Measurements from ENCODE around the gene FAM107B. TPM values are rescaled to one million over a fixed set of nuclear protein-coding genes. Genes with fewer than 3 reads are reported as not detected.

The FAM107B gene
- total RNA-seq, 1 donor from 2014 or later, result 156 TPM

DNA sequence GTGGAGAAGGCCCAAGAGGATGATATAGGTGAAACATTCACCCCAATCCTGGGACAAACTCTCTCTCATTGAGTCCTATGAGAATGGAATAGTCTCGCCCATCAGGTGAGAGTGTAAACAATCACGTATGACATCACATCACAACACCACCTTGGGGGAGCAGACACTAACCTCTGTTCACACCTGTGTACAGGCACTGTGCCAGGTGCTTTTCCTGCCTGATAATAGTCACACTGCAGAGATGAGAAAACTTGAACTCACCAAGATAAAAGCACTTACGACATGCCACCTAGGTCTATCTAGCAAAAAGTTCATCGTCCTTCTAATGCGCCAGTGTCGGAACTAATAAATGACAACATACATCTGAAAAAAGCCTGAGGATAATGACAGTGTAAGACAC, 187.8 kb downstream of the FAM107B start:
- no peaks in the 10 kb centered on the region for H3K27me3 Mint-ChIP-seq (ENCODE audit: insufficient read depth)
- H3K4me3 Mint-ChIP-seq, result peak overlapping the region; percentile 63
- no peaks in the 10 kb centered on the region for H3K9me3 Mint-ChIP-seq
- peak overlapping the region; percentile 83 for H3K27ac Mint-ChIP-seq
- intact Hi-C loops (cut with micrococcal nuclease), result loop anchor here (1.0 to 5.0 kb wide), 3 partner anchors 15 to 370 kb away; partner anchors contain the start of gene MEIG1
- H3K36me3 Mint-ChIP-seq (ENCODE audit: low read depth), result peaks cover 48% of the 10 kb centered on the region
- peaks cover 97% of the 10 kb centered on the region for H3K4me1 Mint-ChIP-seq (ENCODE audit: low read depth)
- DNase-seq (ENCODE audit: low spot score), result no peak

DNA sequence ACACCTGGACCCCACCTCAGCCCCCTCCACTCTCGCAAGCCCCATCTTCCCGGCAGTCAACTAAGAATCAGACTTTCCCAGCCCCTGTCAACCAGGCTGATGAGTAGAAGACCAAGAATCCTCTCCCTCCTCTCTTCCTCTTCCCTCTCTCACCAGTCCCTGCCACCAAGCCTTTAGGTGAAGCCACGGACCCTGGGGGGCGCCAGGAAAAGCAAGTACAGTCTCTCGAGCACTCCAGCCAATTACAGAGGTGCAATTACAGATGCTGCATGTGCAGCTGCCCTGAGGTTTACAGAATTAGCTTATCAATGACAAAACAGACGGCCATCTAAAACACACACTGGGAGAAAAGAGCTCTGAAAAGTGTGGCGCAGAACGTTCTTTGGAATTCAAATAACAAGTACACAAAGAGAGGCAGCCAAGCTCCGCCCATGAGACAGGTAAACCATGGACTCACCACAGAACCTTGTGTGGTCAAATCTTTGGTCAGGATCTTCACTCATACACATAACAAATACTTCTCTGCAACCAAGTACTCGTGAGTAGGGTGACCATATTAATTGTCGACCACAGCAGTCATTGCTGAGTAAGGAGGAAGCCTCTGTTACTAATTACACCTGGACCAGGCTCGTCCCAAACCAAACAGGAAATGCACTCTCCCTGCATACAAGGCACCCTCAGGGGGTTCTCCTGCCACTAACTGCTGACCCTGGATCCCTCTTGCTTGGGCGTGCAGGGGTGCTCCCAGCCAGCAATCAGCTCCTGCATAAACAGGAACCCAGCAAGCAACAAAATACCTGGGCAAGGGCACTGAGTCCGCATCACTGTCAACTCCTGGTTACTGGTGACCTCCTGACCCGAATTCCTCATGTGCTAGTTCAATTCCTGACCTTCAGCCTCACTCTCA, 189.2 kb downstream of the FAM107B start:
- DNase-seq (ENCODE audit: low spot score), result no peak
- Mint-ChIP-seq H3K27ac (peak overlapping the region; percentile 89), H3K9me3 (no peaks in the 10 kb centered on the region), H3K36me3 (ENCODE audit: low read depth) (peaks cover 52% of the 10 kb centered on the region), H3K27me3 (ENCODE audit: insufficient read depth) (no peaks in the 10 kb centered on the region), H3K4me1 (ENCODE audit: low read depth) (peaks cover 93% of the 10 kb centered on the region), H3K4me3 (peak overlapping the region; percentile 61)
- intact Hi-C loops (cut with micrococcal nuclease), result loop anchor here (5.0 kb wide), 2 partner anchors 33 to 372 kb away; partner anchors contain the start of gene MEIG1

GRCh38 chr10:14584661-14585060, 190.0 kb downstream of the FAM107B start:
- H3K36me3 Mint-ChIP-seq (ENCODE audit: low read depth), result peaks cover 44% of the 10 kb centered on the region
- H3K27me3 Mint-ChIP-seq (ENCODE audit: insufficient read depth), result no peaks in the 10 kb centered on the region
- peaks cover 90% of the 10 kb centered on the region for H3K4me1 Mint-ChIP-seq (ENCODE audit: low read depth)
- DNase-seq (ENCODE audit: low spot score), result peak; percentile 45
- H3K9me3 Mint-ChIP-seq, result no peaks in the 10 kb centered on the region
- peak overlapping the region; percentile 48 for H3K4me3 Mint-ChIP-seq
- H3K27ac Mint-ChIP-seq, result peak overlapping the region; percentile 89
- intact Hi-C loops (cut with micrococcal nuclease), result loop anchor here (5.0 kb wide), 2 partner anchors 32 to 373 kb away; partner anchors contain the start of gene MEIG1

DNA sequence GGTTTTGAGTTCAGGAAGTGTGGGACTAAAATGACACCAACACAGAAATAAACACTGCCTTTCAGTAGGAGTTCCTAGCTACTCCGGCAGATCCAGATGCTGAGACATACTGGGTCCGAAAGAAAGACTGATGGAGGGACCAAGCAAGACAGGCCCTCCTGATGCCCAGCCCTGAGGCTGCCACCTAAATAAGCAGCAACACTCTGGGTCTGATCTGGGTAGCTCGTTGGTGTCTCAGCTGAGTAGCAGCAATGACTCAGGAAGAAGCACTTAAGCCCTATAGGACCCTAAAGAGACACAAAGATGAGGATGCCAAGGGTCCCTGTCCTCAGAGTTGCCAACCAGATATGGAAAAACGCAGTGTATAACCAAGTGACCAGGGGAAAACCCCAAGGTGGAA, 190.7 kb downstream of the FAM107B start:
- peaks cover 89% of the 10 kb centered on the region for H3K4me1 Mint-ChIP-seq (ENCODE audit: low read depth)
- H3K9me3 Mint-ChIP-seq, result no peaks in the 10 kb centered on the region
- H3K4me3 Mint-ChIP-seq, result peak overlapping the region; percentile 48
- H3K36me3 Mint-ChIP-seq (ENCODE audit: low read depth), result peaks cover 43% of the 10 kb centered on the region
- H3K27ac Mint-ChIP-seq, result peak overlapping the region; percentile 89
- DNase-seq (ENCODE audit: low spot score), result no peak
- intact Hi-C loops (cut with micrococcal nuclease), result loop anchor here (1.0 kb wide), 2 partner anchors 12 to 21 kb away; no protein-coding TSS in a partner anchor
- H3K27me3 Mint-ChIP-seq (ENCODE audit: insufficient read depth), result no peaks in the 10 kb centered on the region

DNA sequence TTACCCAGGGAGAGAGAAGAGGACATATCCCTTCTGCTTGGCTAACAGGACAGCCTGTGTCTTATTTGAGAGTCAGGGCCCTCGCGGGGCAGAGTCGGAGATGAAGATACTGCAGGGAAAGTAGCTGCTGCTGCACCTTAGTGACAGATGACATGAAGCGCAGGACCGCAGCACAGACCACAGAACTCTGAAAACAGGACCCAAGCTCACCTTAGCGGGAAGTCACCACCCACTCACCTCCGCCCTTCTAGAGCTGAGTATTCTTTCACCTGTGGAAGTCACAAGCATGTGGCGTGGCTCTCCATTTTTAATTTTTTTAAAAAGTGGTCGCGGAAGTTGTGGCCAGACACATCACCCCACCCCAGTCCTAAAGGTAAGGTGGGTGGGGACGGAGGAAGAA, 191.4 kb downstream of the FAM107B start:
- H3K4me3 Mint-ChIP-seq, result peak overlapping the region; percentile 48
- peak; percentile 79 for DNase-seq (ENCODE audit: low spot score)
- H3K27ac Mint-ChIP-seq, result peak overlapping the region; percentile 89
- intact Hi-C loops (cut with micrococcal nuclease), result loop anchor here (1.0 kb wide), 2 partner anchors 11 to 22 kb away; no protein-coding TSS in a partner anchor
- peaks cover 86% of the 10 kb centered on the region for H3K4me1 Mint-ChIP-seq (ENCODE audit: low read depth)
- H3K27me3 Mint-ChIP-seq (ENCODE audit: insufficient read depth), result no peaks in the 10 kb centered on the region
- peaks cover 46% of the 10 kb centered on the region for H3K36me3 Mint-ChIP-seq (ENCODE audit: low read depth)
- no peaks in the 10 kb centered on the region for H3K9me3 Mint-ChIP-seq

- Mint-ChIP-seq H3K9me3 (no peaks in the 10 kb centered on the region), H3K36me3 (ENCODE audit: low read depth) (peaks cover 39% of the 10 kb centered on the region), H3K27ac (peak overlapping the region; percentile 74)
Measured at GRCh38 chr10:14581553-14582321, 193.0 kb downstream of the FAM107B start.

DNA sequence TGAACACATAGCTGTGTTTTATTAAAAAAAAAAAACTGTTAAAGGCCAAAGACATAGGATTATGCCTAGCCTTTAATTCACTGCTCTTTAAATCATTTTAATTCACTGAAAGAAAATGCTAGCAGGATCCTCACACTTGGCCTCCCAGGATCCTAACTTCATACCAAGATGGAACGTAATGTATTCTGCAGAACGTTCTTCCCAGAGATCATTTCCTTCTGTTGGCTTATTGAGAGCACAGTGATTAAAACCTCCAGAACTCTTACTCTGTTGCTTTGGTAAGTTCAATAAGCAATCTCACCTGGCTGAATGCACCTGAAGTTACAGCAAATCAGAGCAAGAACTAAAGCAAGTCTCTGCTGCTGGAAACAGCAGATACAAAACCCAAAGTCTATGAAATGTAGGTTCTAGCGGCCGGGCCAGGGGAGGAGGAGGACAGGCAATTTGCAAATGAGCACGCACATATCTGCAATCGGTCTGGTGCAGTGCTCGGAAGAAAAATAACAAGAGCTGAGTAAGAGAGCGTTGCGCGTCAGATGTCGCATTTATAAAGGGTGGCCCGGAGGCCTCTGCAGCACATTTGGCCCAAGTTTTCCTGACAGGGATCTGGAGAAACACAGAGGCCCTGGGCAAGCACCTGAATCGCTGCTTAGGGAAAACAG, 193.9 kb downstream of the FAM107B start:
- H3K36me3 Mint-ChIP-seq (ENCODE audit: low read depth), result peaks cover 32% of the 10 kb centered on the region

More at GRCh38 chr10:14581553-14582321, 193.0 kb downstream of the FAM107B start:
- no peaks in the 10 kb centered on the region for H3K27me3 Mint-ChIP-seq (ENCODE audit: insufficient read depth)
- no peak for DNase-seq (ENCODE audit: low spot score)
- peaks cover 77% of the 10 kb centered on the region for H3K4me1 Mint-ChIP-seq (ENCODE audit: low read depth)
- H3K4me3 Mint-ChIP-seq, result no peak overlapping the region
- intact Hi-C loops (cut with micrococcal nuclease), result no loop called here

DNA sequence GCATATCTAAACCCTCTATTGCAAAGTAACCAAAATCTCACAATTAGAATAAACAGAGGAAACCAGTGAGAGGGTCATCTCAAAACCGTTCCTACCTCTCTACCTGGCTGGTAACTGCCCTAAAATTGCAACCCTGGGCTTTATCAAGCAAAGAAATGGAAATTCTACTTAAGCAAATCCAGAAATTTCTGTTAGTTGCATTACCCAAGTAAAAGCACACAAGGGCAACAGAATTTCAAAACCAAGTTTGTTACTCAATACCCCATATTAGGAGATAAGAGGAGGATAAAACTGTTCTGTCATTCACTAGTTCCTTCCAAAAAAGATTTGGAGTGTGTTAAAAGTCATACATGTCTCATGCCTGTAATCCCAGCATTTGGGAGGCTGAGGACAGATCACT, 195.3 kb downstream of the FAM107B start:
- DNase-seq (ENCODE audit: low spot score), result no peak
- Mint-ChIP-seq H3K4me3 (no peak overlapping the region), H3K27me3 (ENCODE audit: insufficient read depth) (no peaks in the 10 kb centered on the region), H3K36me3 (ENCODE audit: low read depth) (peaks cover 34% of the 10 kb centered on the region), H3K9me3 (no peaks in the 10 kb centered on the region), H3K4me1 (ENCODE audit: low read depth) (peaks cover 69% of the 10 kb centered on the region), H3K27ac (no peak overlapping the region)
- intact Hi-C loops (cut with micrococcal nuclease), result no loop called here

More for the DNA sequence above, 193.9 kb downstream of the FAM107B start:
- H3K27me3 Mint-ChIP-seq (ENCODE audit: insufficient read depth), result no peaks in the 10 kb centered on the region
- peak overlapping the region; percentile 62 for H3K27ac Mint-ChIP-seq
- H3K4me1 Mint-ChIP-seq (ENCODE audit: low read depth), result peaks cover 71% of the 10 kb centered on the region
- H3K9me3 Mint-ChIP-seq, result no peaks in the 10 kb centered on the region
- intact Hi-C loops (cut with micrococcal nuclease), result no loop called here
- DNase-seq (ENCODE audit: low spot score), result no peak
- H3K4me3 Mint-ChIP-seq, result no peak overlapping the region

GRCh38 chr10:14578060-14578952, 196.4 kb downstream of the FAM107B start:
- peaks cover 32% of the 10 kb centered on the region for H3K36me3 Mint-ChIP-seq (ENCODE audit: low read depth)
- H3K4me3 Mint-ChIP-seq, result no peak overlapping the region
- DNase-seq (ENCODE audit: low spot score), result no peak
- H3K27ac Mint-ChIP-seq, result no peak overlapping the region
- H3K4me1 Mint-ChIP-seq (ENCODE audit: low read depth), result peaks cover 68% of the 10 kb centered on the region
- H3K9me3 Mint-ChIP-seq, result no peaks in the 10 kb centered on the region
- intact Hi-C loops (cut with micrococcal nuclease), result no loop called here
- no peaks in the 10 kb centered on the region for H3K27me3 Mint-ChIP-seq (ENCODE audit: insufficient read depth)

GRCh38 chr10:14574885-14575284, 199.8 kb downstream of the FAM107B start:
- no peaks in the 10 kb centered on the region for H3K27me3 Mint-ChIP-seq (ENCODE audit: insufficient read depth)
- H3K4me1 Mint-ChIP-seq (ENCODE audit: low read depth), result peaks cover 77% of the 10 kb centered on the region
- H3K27ac Mint-ChIP-seq, result no peak overlapping the region
- no peaks in the 10 kb centered on the region for H3K9me3 Mint-ChIP-seq
- peaks cover 21% of the 10 kb centered on the region for H3K36me3 Mint-ChIP-seq (ENCODE audit: low read depth)
- H3K4me3 Mint-ChIP-seq, result no peak overlapping the region
- intact Hi-C loops (cut with micrococcal nuclease), result no loop called here
- DNase-seq (ENCODE audit: low spot score), result no peak

DNA sequence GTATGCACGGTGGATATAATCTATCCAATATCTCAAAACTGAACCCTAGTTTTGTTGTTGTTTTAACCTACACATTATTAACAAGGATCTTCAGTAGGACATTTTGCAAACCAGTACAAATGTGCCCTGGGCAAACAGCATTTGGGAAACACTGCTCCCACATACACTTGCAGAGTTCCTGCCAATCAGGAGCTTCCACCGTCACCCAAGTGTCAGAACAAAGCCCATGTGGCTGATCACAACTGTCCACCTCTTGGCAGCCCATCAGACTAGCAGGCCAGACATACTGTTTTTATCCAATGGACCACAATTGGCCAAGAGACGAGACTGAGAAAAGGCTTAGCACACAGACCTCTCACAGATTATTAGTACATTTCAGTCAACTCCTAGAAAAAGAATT, 200.4 kb downstream of the FAM107B start:
- no peak for DNase-seq (ENCODE audit: low spot score)
- Mint-ChIP-seq H3K36me3 (ENCODE audit: low read depth) (peaks cover 25% of the 10 kb centered on the region), H3K27ac (peak overlapping the region; percentile 8), H3K9me3 (no peaks in the 10 kb centered on the region), H3K4me3 (no peak overlapping the region), H3K27me3 (ENCODE audit: insufficient read depth) (no peaks in the 10 kb centered on the region), H3K4me1 (ENCODE audit: low read depth) (peaks cover 77% of the 10 kb centered on the region)
- intact Hi-C loops (cut with micrococcal nuclease), result no loop called here

Measured in activated T-helper 1 cell treated with anti-CD3 and anti-CD28 coated beads, Interleukin-12 subunit alpha, Interleukin-12 subunit beta, Interleukin-2, Interleukin-4 antibody, amounts not matched to agents 30 ng/mL and 10 ng/mL and 1 ng/mL, durations not matched to agents 14 hours and 24 hours and 36 hours (primary cell).